Testis (tissue), 2 donors: ENCODE data around the gene ZC3HAV1.
"Not testable (repeated sequence)": the region's sequence is repeated elsewhere in the genome, so short reads cannot be mapped to it uniquely, and the experiment has no call there.

Experiments used
- POLR2A ChIP-seq: fragments of 450-650 bp; IDR thresholded peaks from one replicate; pipeline ENCODE4 v1.6.1; 2017; ENCODE audit warnings: antibody characterized with exemption, mild to moderate bottlenecking, moderate library complexity
- TF ChIP-seq, protein P1 (sequence below), 3 experiments: fragments of 450-650 bp in 2 of 3; fragments of 200-600 bp in 1 of 3; sonication (generic) in 1 of 3; IDR thresholded peaks; one replicate each; pipeline ENCODE4 v1.5.1; 2016 to 2019; ENCODE audit warnings: antibody characterized with exemption in 3 of 3, mild to moderate bottlenecking in 2 of 3, moderate library complexity in 1 of 3

DNA sequence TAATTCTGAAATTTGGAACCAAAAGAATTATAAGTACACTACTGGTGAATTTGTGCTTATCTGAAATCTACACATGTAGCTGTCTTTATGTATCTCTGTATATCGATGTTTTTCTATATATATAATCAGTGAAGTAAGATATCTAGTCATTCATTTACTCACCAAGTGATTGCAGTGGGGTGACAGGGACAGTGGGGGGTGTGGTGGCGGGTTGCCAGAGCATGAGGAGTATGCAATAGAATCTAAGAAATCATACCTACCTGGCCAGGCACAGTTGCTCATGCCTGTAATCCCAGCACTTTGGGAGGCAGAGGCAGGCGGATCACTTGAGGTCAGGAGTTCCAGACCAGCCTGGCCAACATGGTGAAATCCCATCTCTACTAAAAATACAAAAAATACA is 15.5 kb upstream of the ZC3HAV1 start:
- TF ChIP-seq, protein P1, sequence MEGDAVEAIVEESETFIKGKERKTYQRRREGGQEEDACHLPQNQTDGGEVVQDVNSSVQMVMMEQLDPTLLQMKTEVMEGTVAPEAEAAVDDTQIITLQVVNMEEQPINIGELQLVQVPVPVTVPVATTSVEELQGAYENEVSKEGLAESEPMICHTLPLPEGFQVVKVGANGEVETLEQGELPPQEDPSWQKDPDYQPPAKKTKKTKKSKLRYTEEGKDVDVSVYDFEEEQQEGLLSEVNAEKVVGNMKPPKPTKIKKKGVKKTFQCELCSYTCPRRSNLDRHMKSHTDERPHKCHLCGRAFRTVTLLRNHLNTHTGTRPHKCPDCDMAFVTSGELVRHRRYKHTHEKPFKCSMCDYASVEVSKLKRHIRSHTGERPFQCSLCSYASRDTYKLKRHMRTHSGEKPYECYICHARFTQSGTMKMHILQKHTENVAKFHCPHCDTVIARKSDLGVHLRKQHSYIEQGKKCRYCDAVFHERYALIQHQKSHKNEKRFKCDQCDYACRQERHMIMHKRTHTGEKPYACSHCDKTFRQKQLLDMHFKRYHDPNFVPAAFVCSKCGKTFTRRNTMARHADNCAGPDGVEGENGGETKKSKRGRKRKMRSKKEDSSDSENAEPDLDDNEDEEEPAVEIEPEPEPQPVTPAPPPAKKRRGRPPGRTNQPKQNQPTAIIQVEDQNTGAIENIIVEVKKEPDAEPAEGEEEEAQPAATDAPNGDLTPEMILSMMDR (IDR thresholded peaks at IDR 0.05): not testable (repeated sequence)
- TF ChIP-seq POLR2A: not testable (repeated sequence)
